ENCODE measurements around the gene ZNF511. TPM values are rescaled to one million over a fixed set of nuclear protein-coding genes. Genes with fewer than 3 reads are reported as not detected.

ZNF511 gene
- total and polyA plus RNA-seq, 4 donors: 13.7 to 31.8 (median 24.2) TPM

DNA sequence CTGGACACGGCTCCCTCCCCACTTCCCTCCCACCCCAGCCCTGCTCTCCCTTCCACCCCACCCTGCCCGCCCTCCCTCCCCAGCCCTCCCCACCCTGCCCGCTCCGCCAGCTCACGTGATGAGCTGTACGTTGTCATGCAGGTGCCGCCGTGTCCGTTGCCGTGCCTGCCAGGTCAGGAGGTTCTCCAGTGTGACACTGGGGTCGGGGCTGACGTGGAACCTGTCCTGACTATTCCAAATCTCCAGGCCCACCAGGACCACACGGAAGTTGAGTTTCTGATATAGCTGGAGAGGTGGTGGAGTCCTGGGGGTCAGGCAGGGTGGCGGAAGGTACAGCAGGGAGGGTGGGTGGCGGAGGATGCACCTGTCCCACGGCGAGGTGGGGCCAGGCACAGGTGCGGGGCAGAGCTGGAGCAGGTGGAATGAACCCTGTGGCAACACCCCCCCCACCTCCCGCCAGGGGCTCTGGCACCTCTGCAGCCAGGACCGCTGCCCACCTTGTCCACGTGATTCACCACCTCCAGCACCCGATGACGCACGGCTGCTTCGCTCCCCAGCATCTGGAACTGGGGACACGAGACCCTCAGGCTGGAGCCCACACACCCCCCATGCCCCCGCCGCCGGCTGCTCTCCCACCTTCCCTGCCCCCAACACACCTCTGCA lies 36.3 kb upstream of the ZNF511 start:
- DNase-seq (ENCODE audit: low spot score): no peak
- peaks cover 2 to 7% (median 4%) of the 10 kb centered on the region in 4 donors for H3K4me1 ChIP-seq (ENCODE audit: control insufficient read depth in 4 of 4, insufficient read depth in 4 of 4, low read length in 3 of 4)
- H3K9me3 ChIP-seq (ENCODE audit: control insufficient read depth in 4 of 4, low read length in 3 of 4): no peaks in the 10 kb centered on the region
- no peaks in the 10 kb centered on the region for H3K27me3 ChIP-seq (ENCODE audit: control insufficient read depth in 4 of 4, insufficient read depth in 4 of 4, low read length in 3 of 4)
- WGBS: 88% methylated on average over 29 of the region's 29 CpGs
- no peak overlapping the region for H3K9ac ChIP-seq (ENCODE audit: low read depth in 1 of 2, low read length in 2 of 2)
- H3K36me3 ChIP-seq (ENCODE audit: control insufficient read depth in 4 of 4, insufficient read depth in 3 of 4, low read depth in 1 of 4, low read length in 3 of 4): peaks cover 7 to 25% (median 9%) of the 10 kb centered on the region in 4 donors
- no peak overlapping the region for H3K27ac ChIP-seq (ENCODE audit: low read depth in 1 of 2, low read length in 2 of 2)
- H3K4me3 ChIP-seq (ENCODE audit: low read depth in 1 of 3, low read length in 3 of 3): no peak overlapping the region
- TF ChIP-seq, protein P1, sequence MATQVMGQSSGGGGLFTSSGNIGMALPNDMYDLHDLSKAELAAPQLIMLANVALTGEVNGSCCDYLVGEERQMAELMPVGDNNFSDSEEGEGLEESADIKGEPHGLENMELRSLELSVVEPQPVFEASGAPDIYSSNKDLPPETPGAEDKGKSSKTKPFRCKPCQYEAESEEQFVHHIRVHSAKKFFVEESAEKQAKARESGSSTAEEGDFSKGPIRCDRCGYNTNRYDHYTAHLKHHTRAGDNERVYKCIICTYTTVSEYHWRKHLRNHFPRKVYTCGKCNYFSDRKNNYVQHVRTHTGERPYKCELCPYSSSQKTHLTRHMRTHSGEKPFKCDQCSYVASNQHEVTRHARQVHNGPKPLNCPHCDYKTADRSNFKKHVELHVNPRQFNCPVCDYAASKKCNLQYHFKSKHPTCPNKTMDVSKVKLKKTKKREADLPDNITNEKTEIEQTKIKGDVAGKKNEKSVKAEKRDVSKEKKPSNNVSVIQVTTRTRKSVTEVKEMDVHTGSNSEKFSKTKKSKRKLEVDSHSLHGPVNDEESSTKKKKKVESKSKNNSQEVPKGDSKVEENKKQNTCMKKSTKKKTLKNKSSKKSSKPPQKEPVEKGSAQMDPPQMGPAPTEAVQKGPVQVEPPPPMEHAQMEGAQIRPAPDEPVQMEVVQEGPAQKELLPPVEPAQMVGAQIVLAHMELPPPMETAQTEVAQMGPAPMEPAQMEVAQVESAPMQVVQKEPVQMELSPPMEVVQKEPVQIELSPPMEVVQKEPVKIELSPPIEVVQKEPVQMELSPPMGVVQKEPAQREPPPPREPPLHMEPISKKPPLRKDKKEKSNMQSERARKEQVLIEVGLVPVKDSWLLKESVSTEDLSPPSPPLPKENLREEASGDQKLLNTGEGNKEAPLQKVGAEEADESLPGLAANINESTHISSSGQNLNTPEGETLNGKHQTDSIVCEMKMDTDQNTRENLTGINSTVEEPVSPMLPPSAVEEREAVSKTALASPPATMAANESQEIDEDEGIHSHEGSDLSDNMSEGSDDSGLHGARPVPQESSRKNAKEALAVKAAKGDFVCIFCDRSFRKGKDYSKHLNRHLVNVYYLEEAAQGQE (IDR thresholded peaks at IDR 0.05): no peak
- TF ChIP-seq GABPA (IDR thresholded peaks at IDR 0.05 in 1 of 2, conservative IDR thresholded peaks at IDR 0.05 in 1 of 2) (no peak), EGR1 (IDR thresholded peaks at IDR 0.05; ENCODE audit: low read depth in 2 of 2) (no peak), HNF4G (IDR thresholded peaks at IDR 0.05) (no peak), RAD21 (IDR thresholded peaks at IDR 0.05) (no peak), TAF1 (conservative IDR thresholded peaks at IDR 0.05) (no peak)

DNA sequence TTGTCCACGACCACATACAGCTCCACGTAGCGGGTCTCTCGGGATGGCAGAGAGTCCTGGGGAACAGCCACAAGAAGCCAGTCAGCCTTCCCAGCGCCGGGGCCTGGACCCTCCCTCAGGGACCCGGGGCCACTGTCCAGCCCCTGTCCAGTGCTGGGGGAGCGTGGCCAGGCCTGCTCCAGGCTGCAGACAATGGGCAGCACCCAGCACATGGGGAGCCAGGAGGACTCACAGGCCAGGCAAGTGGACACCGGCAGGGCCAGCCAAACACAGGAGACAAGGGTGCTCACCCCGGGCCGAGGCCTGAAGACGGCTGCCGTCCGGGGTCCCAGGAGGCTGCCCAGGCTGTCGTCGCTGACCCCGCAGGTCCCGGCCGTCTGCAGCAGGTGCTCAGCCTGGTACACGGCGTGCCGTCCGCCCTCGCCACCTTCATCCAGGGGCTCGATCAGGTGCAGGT lies 35.7 kb upstream of the ZNF511 start:
- H3K36me3 ChIP-seq (ENCODE audit: control insufficient read depth in 4 of 4, insufficient read depth in 3 of 4, low read depth in 1 of 4, low read length in 3 of 4): peaks cover 7 to 25% (median 7%) of the 10 kb centered on the region in 4 donors
- H3K4me1 ChIP-seq (ENCODE audit: control insufficient read depth in 4 of 4, insufficient read depth in 4 of 4, low read length in 3 of 4): peaks cover 8 to 10% (median 8%) of the 10 kb centered on the region in 4 donors
- 94% methylated on average over 25 of the region's 25 CpGs for WGBS
- DNase-seq (ENCODE audit: low spot score): no peak
- H3K9me3 ChIP-seq (ENCODE audit: control insufficient read depth in 4 of 4, low read length in 3 of 4): no peaks in the 10 kb centered on the region
- no peak overlapping the region for H3K4me3 ChIP-seq (ENCODE audit: low read depth in 1 of 3, low read length in 3 of 3)
- no peaks in the 10 kb centered on the region for H3K27me3 ChIP-seq (ENCODE audit: control insufficient read depth in 4 of 4, insufficient read depth in 4 of 4, low read length in 3 of 4)
- H3K27ac ChIP-seq (ENCODE audit: low read depth in 1 of 2, low read length in 2 of 2): no peak overlapping the region
- H3K9ac ChIP-seq (ENCODE audit: low read depth in 1 of 2, low read length in 2 of 2): no peak overlapping the region
- no peak for TF ChIP-seq FOXA2 (IDR thresholded peaks at IDR 0.05)
- no peak for TF ChIP-seq SP1 (IDR thresholded peaks at IDR 0.05)
- no peak for TF ChIP-seq HNF4G (IDR thresholded peaks at IDR 0.05)
- TF ChIP-seq TAF1 (conservative IDR thresholded peaks at IDR 0.05): no peak
- TF ChIP-seq EGR1 (IDR thresholded peaks at IDR 0.05; ENCODE audit: low read depth in 2 of 2): no peak
- no peak for TF ChIP-seq NR2F2 (IDR thresholded peaks at IDR 0.05)
- TF ChIP-seq, protein P1 (IDR thresholded peaks at IDR 0.05): no peak
- TF ChIP-seq, protein P2, sequence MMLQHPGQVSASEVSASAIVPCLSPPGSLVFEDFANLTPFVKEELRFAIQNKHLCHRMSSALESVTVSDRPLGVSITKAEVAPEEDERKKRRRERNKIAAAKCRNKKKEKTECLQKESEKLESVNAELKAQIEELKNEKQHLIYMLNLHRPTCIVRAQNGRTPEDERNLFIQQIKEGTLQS (IDR thresholded peaks at IDR 0.05): no peak
- TF ChIP-seq RAD21 (IDR thresholded peaks at IDR 0.05): no peak
